Right renal cortex interstitium (tissue), 3 donors: Measurements from ENCODE around the gene SORBS1. TPM values are rescaled to one million over a fixed set of nuclear protein-coding genes. Genes with fewer than 3 reads are reported as not detected.

ENCODE experiments used
- polyA plus RNA-seq, 3 donors: library from polyadenylated mRNA; unstranded; fragments of 120-200 nt; gene quantifications; one replicate each; pipeline ENCODE4 v1.2.1, GENCODE V29; 2013; ENCODE audit not compliant: insufficient read length in 3 of 3

SORBS1 gene
- polyA plus RNA-seq, 3 donors = 26.1 to 27.9 (median 26.6) TPM

Other genes starting within 250 kb of the SORBS1 start
- gene ALDH18A1, start 95.3 kb upstream of the SORBS1 start, polyA plus RNA-seq = 10 to 100 TPM; 74.2 to 79.9 (median 78.8) TPM
- gene TCTN3, start 132.6 kb upstream of the SORBS1 start, polyA plus RNA-seq = 10 to 100 TPM; 73.7 to 81.7 (median 78.0) TPM
- gene ENTPD1, start 194.8 kb upstream of the SORBS1 start, polyA plus RNA-seq = 10 to 100 TPM; 22.2 to 27.0 (median 23.5) TPM